Epithelial cell of proximal tubule (primary cell): ENCODE data around the gene STX2. TPM values are rescaled to one million over a fixed set of nuclear protein-coding genes. Genes with fewer than 3 reads are reported as not detected.

ENCODE experiments used
- DNase-seq: peaks from one replicate; pipeline ENCODE4 v3.0.0-alpha.2; 2011; ENCODE audit warnings: low read depth
- H3K4me3 ChIP-seq: 2 replicates; pipeline ENCODE4 v1.5.1; 2011; ENCODE audit warnings: low read depth, mild to moderate bottlenecking, low read length
- CTCF ChIP-seq: conservative IDR thresholded peaks from 2 replicates; pipeline ENCODE4 v1.5.1; 2012; ENCODE audit warnings: low read depth, mild to moderate bottlenecking, low read length
- total RNA-seq: library from RNA; depleted of rRNA; stranded (reverse); fragments of >200 nt; gene quantifications from 2 replicates; pipeline ENCODE4 v1.2.3, GENCODE V29; 2015

STX2 gene
- total RNA-seq, 1 donor from 2014 or later: 30.8 TPM

GRCh38 chr12:130813436-130813835, 25.6 kb downstream of the STX2 start:
- DNase-seq: no peak
- TF ChIP-seq CTCF: no peak
- no peak overlapping the region for H3K4me3 ChIP-seq

- no peak for DNase-seq
- no peak overlapping the region for H3K4me3 ChIP-seq
- TF ChIP-seq CTCF: no peak
Observed at GRCh38 chr12:130809791-130810190, 29.3 kb downstream of the STX2 start.

GRCh38 chr12:130807309-130807708, 31.7 kb downstream of the STX2 start:
- no peak overlapping the region for H3K4me3 ChIP-seq
- no peak for TF ChIP-seq CTCF
- DNase-seq: no peak

GRCh38 chr12:130806574-130806973, 32.5 kb downstream of the STX2 start:
- DNase-seq: no peak
- no peak overlapping the region for H3K4me3 ChIP-seq
- no peak for TF ChIP-seq CTCF

- no peak for TF ChIP-seq CTCF
- H3K4me3 ChIP-seq: no peak overlapping the region
- no peak for DNase-seq
Observed at GRCh38 chr12:130805635-130806034, 33.4 kb downstream of the STX2 start.

- no peak for TF ChIP-seq CTCF
- DNase-seq: no peak
- H3K4me3 ChIP-seq: no peak overlapping the region
Observed at GRCh38 chr12:130804216-130804615, 34.8 kb downstream of the STX2 start.

GRCh38 chr12:130803702-130804101, 35.3 kb downstream of the STX2 start:
- no peak overlapping the region for H3K4me3 ChIP-seq
- no peak for DNase-seq

More at GRCh38 chr12:130803702-130804101, 35.3 kb downstream of the STX2 start:
- no peak for TF ChIP-seq CTCF
